ENCODE measurements around the gene LEAP2.

LEAP2 gene

DNA sequence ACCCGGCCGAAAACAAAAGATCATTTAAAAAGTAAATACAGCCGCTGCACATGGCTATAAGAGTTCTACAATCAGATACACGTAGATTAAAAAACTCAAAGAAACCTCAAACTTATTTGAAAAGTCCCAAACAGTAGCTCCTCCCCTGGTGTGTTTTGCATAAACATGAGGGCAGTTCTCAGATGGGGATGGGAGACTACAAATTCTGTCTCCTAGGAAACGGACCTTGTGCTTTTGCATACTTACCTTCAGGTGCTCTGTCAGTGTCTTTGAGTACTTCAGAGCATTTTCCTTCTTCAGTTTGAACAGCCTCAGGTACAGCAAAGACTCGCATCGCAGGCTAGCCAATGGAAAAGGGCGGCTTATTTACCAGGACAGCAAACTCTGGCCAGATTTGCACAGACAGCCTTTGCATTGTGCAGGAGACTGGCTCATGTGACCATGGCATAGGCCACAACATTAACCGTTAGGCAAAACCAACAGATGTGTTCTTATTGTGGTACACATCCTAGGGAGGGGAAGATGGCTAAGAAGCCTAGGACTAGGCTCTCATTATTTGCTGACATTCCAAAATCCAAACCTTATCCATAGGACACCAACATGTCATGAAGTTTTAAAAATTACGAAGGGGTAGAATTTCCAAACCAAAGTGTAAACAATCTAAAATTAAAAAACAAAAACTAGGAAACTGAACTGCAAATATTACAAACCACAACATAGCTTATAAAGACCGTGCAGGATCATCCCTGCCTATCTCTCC, 12.8 kb downstream of the LEAP2 start:
- Histone ChIP-seq H3K9ac (ENCODE audit: low read depth, low read length) (no peak overlapping the region), H3K36me3 (ENCODE audit: insufficient read depth, low read depth, low read length) (peaks cover 98% of the 10 kb centered on the region), H3K27me3 (ENCODE audit: insufficient read depth, low read length) (no peaks in the 10 kb centered on the region), H3K4me1 (ENCODE audit: insufficient read depth, low read length) (no peaks in the 10 kb centered on the region), H3K4me3 (ENCODE audit: low read length) (no peak overlapping the region), H3K9me3 (ENCODE audit: insufficient read depth, low read depth, low read length) (no peaks in the 10 kb centered on the region), H3K27ac (ENCODE audit: low read length) (no peak overlapping the region)

DNA sequence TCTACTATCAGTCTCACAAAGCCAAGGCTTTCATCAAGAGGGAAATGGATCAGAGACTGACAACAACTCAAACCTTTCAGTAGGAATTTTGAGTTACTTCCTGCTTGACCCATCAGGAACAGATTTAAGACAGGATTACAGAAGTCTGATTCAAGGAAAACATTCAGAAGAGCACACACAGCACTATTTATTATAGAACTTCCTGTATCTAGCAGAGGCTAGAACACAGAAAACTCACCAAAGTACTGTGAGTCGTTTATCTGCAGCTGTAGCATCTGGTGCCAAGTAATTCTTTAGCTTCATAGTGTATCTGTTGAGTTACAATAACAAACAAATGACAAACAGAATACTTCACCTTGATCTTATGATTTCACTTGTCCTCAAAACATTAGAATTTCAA, 13.8 kb downstream of the LEAP2 start:
- H3K9ac ChIP-seq (ENCODE audit: low read depth, low read length): no peak overlapping the region
- no peaks in the 10 kb centered on the region for H3K4me1 ChIP-seq (ENCODE audit: insufficient read depth, low read length)
- H3K36me3 ChIP-seq (ENCODE audit: insufficient read depth, low read depth, low read length): peaks cover 98% of the 10 kb centered on the region
- no peaks in the 10 kb centered on the region for H3K9me3 ChIP-seq (ENCODE audit: insufficient read depth, low read depth, low read length)
- no peaks in the 10 kb centered on the region for H3K27me3 ChIP-seq (ENCODE audit: insufficient read depth, low read length)
- no peak overlapping the region for H3K4me3 ChIP-seq (ENCODE audit: low read length)
- no peak overlapping the region for H3K27ac ChIP-seq (ENCODE audit: low read length)

DNA sequence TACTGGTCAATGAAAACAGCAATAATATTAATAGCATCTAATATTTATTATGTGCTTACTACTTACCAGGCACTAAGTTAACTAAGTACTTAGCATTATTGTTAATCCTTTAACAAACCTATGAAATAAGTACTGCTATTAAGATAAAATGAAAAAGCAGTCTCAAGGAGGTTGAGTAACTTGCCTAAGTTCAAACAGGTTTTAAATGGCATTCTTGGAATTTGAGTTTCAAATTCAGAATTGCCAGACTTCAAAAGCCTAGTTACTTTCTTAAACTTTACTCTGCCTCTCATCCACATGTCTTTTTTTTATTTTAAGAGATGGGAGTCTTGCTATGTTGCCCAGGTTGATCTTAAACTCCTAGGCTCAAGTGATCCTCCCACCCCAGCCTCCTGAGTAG, 16.0 kb downstream of the LEAP2 start:
- Histone ChIP-seq H3K4me3 (ENCODE audit: low read length) (no peak overlapping the region), H3K4me1 (ENCODE audit: insufficient read depth, low read length) (no peaks in the 10 kb centered on the region), H3K9me3 (ENCODE audit: insufficient read depth, low read depth, low read length) (no peaks in the 10 kb centered on the region), H3K9ac (ENCODE audit: low read depth, low read length) (no peak overlapping the region), H3K27me3 (ENCODE audit: insufficient read depth, low read length) (no peaks in the 10 kb centered on the region), H3K27ac (ENCODE audit: low read length) (no peak overlapping the region), H3K36me3 (ENCODE audit: insufficient read depth, low read depth, low read length) (peaks cover 95% of the 10 kb centered on the region)

DNA sequence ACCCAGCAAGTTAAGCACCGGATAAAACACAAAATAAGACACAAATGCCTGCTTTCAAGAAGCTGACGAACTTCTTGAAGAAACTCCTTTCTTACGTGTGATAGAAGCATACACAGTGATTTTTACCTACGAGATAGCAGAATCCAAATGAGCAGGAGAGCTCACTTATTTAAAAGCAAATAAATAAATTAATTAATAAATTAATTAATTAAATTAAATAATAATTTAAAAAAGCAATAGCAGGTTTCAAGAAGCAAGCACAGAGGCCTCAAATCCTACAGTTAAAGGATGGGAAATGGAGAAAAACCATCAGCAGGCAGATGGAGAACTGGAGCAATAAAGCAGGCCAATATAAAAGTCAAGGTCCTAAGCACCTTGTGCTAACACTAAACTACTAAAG, 17.3 kb downstream of the LEAP2 start:
- no peaks in the 10 kb centered on the region for H3K27me3 ChIP-seq (ENCODE audit: insufficient read depth, low read length)
- no peak overlapping the region for H3K9ac ChIP-seq (ENCODE audit: low read depth, low read length)
- H3K4me3 ChIP-seq (ENCODE audit: low read length): no peak overlapping the region
- H3K27ac ChIP-seq (ENCODE audit: low read length): no peak overlapping the region
- no peaks in the 10 kb centered on the region for H3K4me1 ChIP-seq (ENCODE audit: insufficient read depth, low read length)
- H3K9me3 ChIP-seq (ENCODE audit: insufficient read depth, low read depth, low read length): no peaks in the 10 kb centered on the region
- H3K36me3 ChIP-seq (ENCODE audit: insufficient read depth, low read depth, low read length): peaks cover 96% of the 10 kb centered on the region

DNA sequence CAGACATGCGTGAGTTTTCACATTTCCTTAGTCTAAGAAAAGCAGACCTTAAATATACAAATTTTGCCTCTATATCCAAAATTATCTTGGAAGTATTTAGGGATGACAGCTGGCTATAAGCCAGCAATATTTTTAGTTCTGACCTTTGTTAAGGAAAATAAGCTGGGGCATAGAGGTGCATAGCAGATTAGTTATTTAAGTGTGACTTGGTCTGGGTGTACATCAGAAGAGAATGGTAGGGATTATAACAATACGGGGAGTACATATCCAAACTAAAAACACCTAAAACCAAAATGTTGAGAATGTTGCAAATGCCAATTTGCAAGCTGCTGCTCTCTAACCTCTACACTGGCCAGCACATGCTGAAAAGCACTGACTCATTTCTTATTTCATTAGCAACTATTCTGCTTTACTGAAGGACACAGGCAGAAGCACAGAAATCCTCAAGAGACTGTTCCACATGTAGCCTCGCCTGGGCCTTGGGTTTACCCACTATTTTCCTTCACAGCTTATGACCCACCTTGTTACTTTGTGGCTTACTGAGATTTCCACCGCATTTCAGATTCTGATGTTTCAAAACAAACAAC, 22.3 kb downstream of the LEAP2 start:
- Histone ChIP-seq H3K9ac (ENCODE audit: low read depth, low read length) (no peak overlapping the region), H3K4me1 (ENCODE audit: insufficient read depth, low read length) (no peaks in the 10 kb centered on the region), H3K36me3 (ENCODE audit: insufficient read depth, low read depth, low read length) (peaks cover 92% of the 10 kb centered on the region), H3K4me3 (ENCODE audit: low read length) (no peak overlapping the region), H3K9me3 (ENCODE audit: insufficient read depth, low read depth, low read length) (no peaks in the 10 kb centered on the region), H3K27ac (ENCODE audit: low read length) (no peak overlapping the region), H3K27me3 (ENCODE audit: insufficient read depth, low read length) (no peaks in the 10 kb centered on the region)

DNA sequence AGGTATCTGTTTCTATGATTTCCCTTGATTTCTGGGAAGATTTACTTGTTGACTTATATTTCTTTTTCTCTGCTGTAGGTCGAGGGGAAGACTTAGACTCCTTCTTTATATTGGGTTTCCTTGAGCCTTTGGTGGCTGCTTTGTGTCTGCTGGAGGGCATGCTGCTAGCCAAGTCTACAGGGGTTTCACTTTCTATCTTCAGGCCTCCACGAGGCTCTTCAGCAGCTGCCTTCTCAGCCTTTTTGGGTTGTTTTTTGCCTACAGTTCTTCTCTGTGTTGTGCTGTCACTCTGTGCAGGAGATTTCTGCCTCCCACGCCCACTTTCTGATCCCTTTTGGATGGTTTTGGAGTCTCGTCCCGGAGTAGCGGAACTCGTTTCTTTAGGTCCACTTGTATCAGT, 23.2 kb downstream of the LEAP2 start:
- H3K4me3 ChIP-seq (ENCODE audit: low read length): no peak overlapping the region
- no peaks in the 10 kb centered on the region for H3K27me3 ChIP-seq (ENCODE audit: insufficient read depth, low read length)
- no peaks in the 10 kb centered on the region for H3K4me1 ChIP-seq (ENCODE audit: insufficient read depth, low read length)
- H3K36me3 ChIP-seq (ENCODE audit: insufficient read depth, low read depth, low read length): peaks cover 92% of the 10 kb centered on the region
- no peak overlapping the region for H3K9ac ChIP-seq (ENCODE audit: low read depth, low read length)
- H3K9me3 ChIP-seq (ENCODE audit: insufficient read depth, low read depth, low read length): no peaks in the 10 kb centered on the region
- H3K27ac ChIP-seq (ENCODE audit: low read length): no peak overlapping the region

DNA sequence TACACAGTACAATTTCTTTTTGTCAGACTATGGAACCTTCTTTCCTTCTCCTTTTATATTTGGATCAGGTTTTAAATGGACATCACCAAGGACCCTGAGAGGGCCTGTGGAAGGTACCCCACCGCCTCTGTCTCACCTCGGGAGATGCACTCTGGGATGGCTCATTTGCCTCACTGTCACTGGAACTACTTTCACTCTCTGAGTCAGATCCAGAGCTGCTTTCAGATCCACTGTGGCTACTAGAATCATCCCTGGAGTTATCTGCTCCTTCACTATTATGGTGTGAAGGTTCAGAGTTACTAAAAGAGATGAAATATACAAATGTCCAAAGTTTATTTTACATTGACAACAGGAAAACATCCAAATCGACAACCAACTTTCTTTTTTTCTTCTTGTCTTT, 24.6 kb downstream of the LEAP2 start:
- Histone ChIP-seq H3K27ac (ENCODE audit: low read length) (no peak overlapping the region), H3K36me3 (ENCODE audit: insufficient read depth, low read depth, low read length) (peaks cover 86% of the 10 kb centered on the region), H3K9ac (ENCODE audit: low read depth, low read length) (no peak overlapping the region), H3K27me3 (ENCODE audit: insufficient read depth, low read length) (no peaks in the 10 kb centered on the region), H3K4me3 (ENCODE audit: low read length) (no peak overlapping the region), H3K9me3 (ENCODE audit: insufficient read depth, low read depth, low read length) (no peaks in the 10 kb centered on the region), H3K4me1 (ENCODE audit: insufficient read depth, low read length) (no peaks in the 10 kb centered on the region)

DNA sequence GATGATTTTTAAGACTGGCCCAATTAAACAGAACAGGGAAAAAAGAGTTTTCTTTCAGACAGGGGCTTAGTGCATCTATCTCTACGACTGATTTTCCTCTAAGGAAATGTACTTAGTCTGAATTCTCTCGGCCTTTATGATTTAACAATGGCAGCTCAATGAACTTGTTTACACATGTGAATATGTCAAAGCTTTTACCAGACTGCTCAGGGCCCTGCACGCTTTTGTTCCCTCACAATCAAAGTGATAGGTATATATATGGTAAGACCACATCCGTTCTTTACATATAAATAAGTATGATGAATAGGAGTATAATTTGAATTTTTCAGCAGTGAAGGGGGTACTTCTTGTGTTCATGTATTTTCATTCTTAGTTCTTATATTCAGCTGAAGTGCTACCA, 27.6 kb downstream of the LEAP2 start:
- Histone ChIP-seq H3K9me3 (ENCODE audit: insufficient read depth, low read depth, low read length) (no peaks in the 10 kb centered on the region), H3K9ac (ENCODE audit: low read depth, low read length) (no peak overlapping the region), H3K27me3 (ENCODE audit: insufficient read depth, low read length) (no peaks in the 10 kb centered on the region), H3K36me3 (ENCODE audit: insufficient read depth, low read depth, low read length) (peaks cover 65% of the 10 kb centered on the region), H3K4me3 (ENCODE audit: low read length) (no peak overlapping the region), H3K27ac (ENCODE audit: low read length) (no peak overlapping the region), H3K4me1 (ENCODE audit: insufficient read depth, low read length) (no peaks in the 10 kb centered on the region)

DNA sequence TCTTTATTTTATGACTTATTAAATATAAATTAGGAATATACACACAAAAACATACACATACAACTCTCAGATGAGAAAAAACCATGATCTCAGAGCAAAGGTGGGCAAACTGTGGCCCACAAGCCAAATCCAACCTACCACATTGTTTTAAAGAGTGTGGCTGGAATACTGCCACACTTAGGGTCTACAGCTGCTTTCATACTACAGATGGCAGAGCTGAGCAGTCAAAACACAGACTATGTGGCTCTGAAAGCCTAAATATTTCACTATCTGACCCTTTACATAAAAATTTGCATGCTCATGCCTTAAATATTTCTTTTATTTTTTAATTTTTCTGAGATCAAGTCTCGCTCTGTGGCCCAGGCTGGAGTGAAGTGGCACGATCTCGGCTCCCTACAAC, 28.3 kb downstream of the LEAP2 start:
- peaks cover 58% of the 10 kb centered on the region for H3K36me3 ChIP-seq (ENCODE audit: insufficient read depth, low read depth, low read length)
- H3K4me3 ChIP-seq (ENCODE audit: low read length): no peak overlapping the region
- no peak overlapping the region for H3K27ac ChIP-seq (ENCODE audit: low read length)

DNA sequence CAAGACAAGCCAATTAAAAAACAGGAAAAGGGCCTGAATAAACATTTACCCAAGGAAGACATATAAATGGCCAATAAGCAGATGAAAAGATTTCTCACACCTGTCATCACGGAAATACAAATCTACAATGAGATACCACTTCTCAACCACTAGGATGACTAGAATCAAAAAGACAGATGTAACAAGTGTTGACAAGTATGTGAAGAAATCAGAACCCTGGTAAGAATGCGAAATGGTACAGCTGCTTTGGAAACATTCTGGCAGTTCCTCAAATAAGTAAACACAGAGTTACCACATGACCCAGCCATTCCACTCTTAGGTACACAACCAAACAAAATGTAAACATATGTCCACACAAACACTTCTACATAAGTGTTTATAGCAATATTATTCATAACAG, 32.5 kb downstream of the LEAP2 start:
- no peak overlapping the region for H3K27ac ChIP-seq (ENCODE audit: low read length)
- no peaks in the 10 kb centered on the region for H3K27me3 ChIP-seq (ENCODE audit: insufficient read depth, low read length)
- no peaks in the 10 kb centered on the region for H3K9me3 ChIP-seq (ENCODE audit: insufficient read depth, low read depth, low read length)
- H3K4me1 ChIP-seq (ENCODE audit: insufficient read depth, low read length): peaks cover 2% of the 10 kb centered on the region; the same call in 1 of the 2 replicates
- no peak overlapping the region for H3K9ac ChIP-seq (ENCODE audit: low read depth, low read length)
- no peak overlapping the region for H3K4me3 ChIP-seq (ENCODE audit: low read length)
- H3K36me3 ChIP-seq (ENCODE audit: insufficient read depth, low read depth, low read length): peaks cover 29% of the 10 kb centered on the region

More for the DNA sequence above, 28.3 kb downstream of the LEAP2 start:
- H3K9me3 ChIP-seq (ENCODE audit: insufficient read depth, low read depth, low read length): no peaks in the 10 kb centered on the region
- no peak overlapping the region for H3K9ac ChIP-seq (ENCODE audit: low read depth, low read length)
- H3K4me1 ChIP-seq (ENCODE audit: insufficient read depth, low read length): no peaks in the 10 kb centered on the region
- H3K27me3 ChIP-seq (ENCODE audit: insufficient read depth, low read length): no peaks in the 10 kb centered on the region

DNA sequence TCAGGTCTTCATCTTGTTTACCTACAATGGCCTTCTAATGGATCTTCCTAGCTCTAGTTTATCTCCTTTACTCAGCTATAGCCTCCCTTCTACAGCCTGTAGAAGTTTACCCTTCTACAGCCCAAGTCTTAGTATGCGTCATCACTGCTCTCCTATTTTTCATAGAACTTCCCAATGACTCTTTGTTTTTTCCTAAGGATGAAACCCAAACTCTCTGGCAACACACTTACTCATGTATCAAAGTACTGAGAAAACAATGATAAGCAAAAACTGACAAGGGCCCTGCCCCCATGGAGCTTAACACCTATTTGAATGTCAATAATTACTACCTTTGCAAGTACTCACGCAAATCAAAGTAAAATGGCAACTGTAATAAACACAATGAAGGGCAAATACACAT, 33.7 kb downstream of the LEAP2 start:
- peaks cover 2% of the 10 kb centered on the region; the same call in 1 of the 2 replicates for H3K4me1 ChIP-seq (ENCODE audit: insufficient read depth, low read length)
- no peak overlapping the region for H3K27ac ChIP-seq (ENCODE audit: low read length)
- H3K9me3 ChIP-seq (ENCODE audit: insufficient read depth, low read depth, low read length): no peaks in the 10 kb centered on the region
- H3K36me3 ChIP-seq (ENCODE audit: insufficient read depth, low read depth, low read length): peaks cover 25% of the 10 kb centered on the region
- no peak overlapping the region for H3K9ac ChIP-seq (ENCODE audit: low read depth, low read length)
- no peaks in the 10 kb centered on the region for H3K27me3 ChIP-seq (ENCODE audit: insufficient read depth, low read length)
- H3K4me3 ChIP-seq (ENCODE audit: low read length): no peak overlapping the region

DNA sequence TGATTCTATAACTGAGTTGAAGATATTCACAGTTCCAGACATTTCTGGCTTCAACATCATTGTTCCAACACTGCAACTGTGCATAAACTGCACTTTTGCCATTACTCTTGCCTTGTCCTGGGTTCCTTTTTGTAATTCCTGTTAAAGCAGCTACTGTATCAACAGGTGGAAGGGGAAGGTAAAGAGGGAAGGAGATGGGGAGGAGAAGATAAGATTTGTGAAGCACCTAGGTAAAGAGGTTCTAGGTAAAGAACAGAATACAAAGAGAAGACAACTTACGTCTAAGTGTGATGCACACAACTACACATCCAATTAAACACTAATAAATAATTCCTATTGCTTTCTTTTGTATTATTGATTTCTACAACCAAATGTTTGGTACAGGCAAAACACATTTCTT, 36.2 kb downstream of the LEAP2 start:
- no peak overlapping the region for H3K27ac ChIP-seq (ENCODE audit: low read length)
- H3K9me3 ChIP-seq (ENCODE audit: insufficient read depth, low read depth, low read length): no peaks in the 10 kb centered on the region
- peaks cover 31% of the 10 kb centered on the region for H3K36me3 ChIP-seq (ENCODE audit: insufficient read depth, low read depth, low read length)
- no peak overlapping the region for H3K4me3 ChIP-seq (ENCODE audit: low read length)
- peaks cover 2% of the 10 kb centered on the region; the same call in 1 of the 2 replicates for H3K4me1 ChIP-seq (ENCODE audit: insufficient read depth, low read length)
- no peaks in the 10 kb centered on the region for H3K27me3 ChIP-seq (ENCODE audit: insufficient read depth, low read length)
- no peak overlapping the region for H3K9ac ChIP-seq (ENCODE audit: low read depth, low read length)
